Neural progenitor cell (in vitro differentiated cells): ENCODE measurements around the gene CRACR2A. TPM values are rescaled to one million over a fixed set of nuclear protein-coding genes. Genes with fewer than 3 reads are reported as not detected.

Experiments
- DNase-seq: peaks from one replicate; pipeline ENCODE4 v3.0.0-alpha.2; 2016; ENCODE audit warnings: low spot score
- H2AFZ ChIP-seq: fragments of 200-600 bp; sonication (generic); replicated peaks from 2 replicates; pipeline ENCODE4 v1.6.1; 2016; ENCODE audit warnings: antibody characterized with exemption
- H3F3A ChIP-seq: fragments of 200-600 bp; sonication (generic); 2 replicates; pipeline ENCODE4 v1.6.1; 2016; ENCODE audit warnings: antibody characterized with exemption, low read depth
- H3K27ac ChIP-seq: fragments of 200-600 bp; sonication (generic); 2 replicates; pipeline ENCODE4 v1.5.1; 2016; ENCODE audit warnings: mild to moderate bottlenecking
- H3K27me3 ChIP-seq: fragments of 200-600 bp; sonication (generic); 2 replicates; pipeline ENCODE4 v1.6.1; 2016; ENCODE audit warnings: mild to moderate bottlenecking, moderate library complexity
- H3K36me3 ChIP-seq: fragments of 200-600 bp; sonication (generic); 2 replicates; pipeline ENCODE4 v1.5.1; 2016
- H3K4me1 ChIP-seq: fragments of 200-600 bp; sonication (generic); 2 replicates; pipeline ENCODE4 v1.6.1; 2016; ENCODE audit warnings: mixed run types
- H3K4me2 ChIP-seq: fragments of 200-600 bp; sonication (generic); 2 replicates; pipeline ENCODE4 v1.6.1; 2016
- H3K4me3 ChIP-seq: fragments of 200-600 bp; sonication (generic); 2 replicates; pipeline ENCODE4 v1.5.1; 2016
- H3K79me2 ChIP-seq: fragments of 200-600 bp; sonication (generic); 2 replicates; pipeline ENCODE4 v1.6.1; 2016; ENCODE audit warnings: low read depth
- H3K9ac ChIP-seq: fragments of 200-600 bp; sonication (generic); 2 replicates; pipeline ENCODE4 v1.6.1; 2016
- H3K9me3 ChIP-seq: fragments of 200-600 bp; sonication (generic); 2 replicates; pipeline ENCODE4 v1.5.1; 2016; ENCODE audit warnings: low read depth
- H4K20me1 ChIP-seq: fragments of 200-600 bp; sonication (generic); 2 replicates; pipeline ENCODE4 v1.6.1; 2016; ENCODE audit warnings: low read depth
- H3K27ac Mint-ChIP-seq: 3 replicates; pipeline ENCODE4 v1.8.0; 2021; ENCODE audit warnings: mixed read lengths
- H3K27me3 Mint-ChIP-seq: 2 replicates; pipeline ENCODE4 v1.8.0; 2022; ENCODE audit warnings: low read depth, mild to moderate bottlenecking, inconsistent platforms, moderate library complexity, mixed read lengths; ENCODE audit not compliant: insufficient read depth
- H3K36me3 Mint-ChIP-seq: 3 replicates; pipeline ENCODE4 v1.8.0; 2021; ENCODE audit warnings: mixed read lengths
- H3K4me1 Mint-ChIP-seq: 3 replicates; pipeline ENCODE4 v1.8.0; 2021; ENCODE audit warnings: mixed read lengths
- H3K4me3 Mint-ChIP-seq: 3 replicates; pipeline ENCODE4 v1.8.0; 2021; ENCODE audit warnings: mild to moderate bottlenecking, moderate library complexity, mixed read lengths
- H3K9me3 Mint-ChIP-seq: 3 replicates; pipeline ENCODE4 v1.8.0; 2020; ENCODE audit warnings: mixed read lengths
- CTCF ChIP-seq: fragments of 200-600 bp; sonication (generic); IDR thresholded peaks from 2 replicates; pipeline ENCODE4 v1.5.1; 2017; ENCODE audit warnings: antibody characterized with exemption, mild to moderate bottlenecking
- EZH2 ChIP-seq: fragments of 200-600 bp; sonication (generic); IDR thresholded peaks from 2 replicates; pipeline ENCODE4 v1.6.1; 2017; ENCODE audit warnings: antibody characterized with exemption, mild to moderate bottlenecking, moderate library complexity
- EZH2phosphoT487 ChIP-seq: fragments of 200-600 bp; sonication (generic); IDR thresholded peaks from 2 replicates; pipeline ENCODE4 v1.6.1; 2017; ENCODE audit warnings: antibody characterized with exemption
- total RNA-seq: library from RNA; depleted of rRNA; stranded (reverse); fragments of >200 nt; gene quantifications from 2 replicates; pipeline ENCODE4 v1.2.3, GENCODE V29; 2015; ENCODE audit warnings: low replicate concordance

CRACR2A gene
- total RNA-seq, 1 donor from 2014 or later, result 0.06 TPM

- Histone ChIP-seq H3K36me3 (no peaks in the 10 kb centered on the region), H3K9me3 (no peaks in the 10 kb centered on the region), H3K9ac (no peak overlapping the region), H3K79me2 (no peaks in the 10 kb centered on the region), H3K27ac (no peak overlapping the region), H3K4me2 (no peak overlapping the region), H2AFZ (no peak overlapping the region), H3F3A (no peaks in the 10 kb centered on the region), H3K27me3 (no peaks in the 10 kb centered on the region), H4K20me1 (no peaks in the 10 kb centered on the region), H3K4me3 (no peak overlapping the region), H3K4me1 (no peaks in the 10 kb centered on the region)
- Mint-ChIP-seq H3K4me1 (no peaks in the 10 kb centered on the region), H3K36me3 (no peaks in the 10 kb centered on the region), H3K4me3 (no peak overlapping the region), H3K27me3 (peaks cover 2% of the 10 kb centered on the region), H3K9me3 (no peaks in the 10 kb centered on the region), H3K27ac (no peak overlapping the region)
- DNase-seq, result no peak
- TF ChIP-seq EZH2, result no peak
- no peak for TF ChIP-seq CTCF
- TF ChIP-seq EZH2phosphoT487, result no peak
Measured at GRCh38 chr12:3745152-3745551, 7.8 kb downstream of the CRACR2A start.

- DNase-seq, result no peak
- Histone ChIP-seq H3K9ac (no peak overlapping the region), H3K9me3 (no peaks in the 10 kb centered on the region), H2AFZ (no peak overlapping the region), H3K27me3 (no peaks in the 10 kb centered on the region), H4K20me1 (no peaks in the 10 kb centered on the region), H3K79me2 (no peaks in the 10 kb centered on the region), H3K4me1 (no peaks in the 10 kb centered on the region), H3K4me3 (no peak overlapping the region), H3K36me3 (no peaks in the 10 kb centered on the region), H3F3A (no peaks in the 10 kb centered on the region), H3K27ac (no peak overlapping the region), H3K4me2 (no peak overlapping the region)
- peaks cover 2% of the 10 kb centered on the region for H3K27me3 Mint-ChIP-seq
- no peak for TF ChIP-seq EZH2phosphoT487
- no peak for TF ChIP-seq EZH2
- no peak for TF ChIP-seq CTCF
- no peaks in the 10 kb centered on the region for H3K36me3 Mint-ChIP-seq
- no peaks in the 10 kb centered on the region for H3K4me1 Mint-ChIP-seq
- H3K27ac Mint-ChIP-seq, result no peak overlapping the region
- H3K4me3 Mint-ChIP-seq, result no peak overlapping the region
- H3K9me3 Mint-ChIP-seq, result no peaks in the 10 kb centered on the region
Measured at GRCh38 chr12:3744229-3744901, 8.5 kb downstream of the CRACR2A start.

- H3K9ac ChIP-seq, result no peak overlapping the region
- Mint-ChIP-seq H3K27ac (peak overlapping the region; percentile 65), H3K9me3 (no peaks in the 10 kb centered on the region), H3K27me3 (peaks cover 2% of the 10 kb centered on the region), H3K4me1 (no peaks in the 10 kb centered on the region), H3K36me3 (no peaks in the 10 kb centered on the region), H3K4me3 (no peak overlapping the region)
- H3K4me1 ChIP-seq, result no peaks in the 10 kb centered on the region
- H2AFZ ChIP-seq, result no peak overlapping the region
- H3K79me2 ChIP-seq, result no peaks in the 10 kb centered on the region
- H3K9me3 ChIP-seq, result no peaks in the 10 kb centered on the region
- no peaks in the 10 kb centered on the region for H3K36me3 ChIP-seq
- no peak overlapping the region for H3K27ac ChIP-seq
- TF ChIP-seq CTCF (no peak), EZH2phosphoT487 (no peak), EZH2 (no peak)
- no peak for DNase-seq
- no peak overlapping the region for H3K4me3 ChIP-seq
- H3K27me3 ChIP-seq, result no peaks in the 10 kb centered on the region
- H3K4me2 ChIP-seq, result no peak overlapping the region
- H4K20me1 ChIP-seq, result no peaks in the 10 kb centered on the region
- no peaks in the 10 kb centered on the region for H3F3A ChIP-seq
Measured at GRCh38 chr12:3743803-3744202, 9.1 kb downstream of the CRACR2A start.
